Esophagus muscularis mucosa (tissue), 3 donors: ENCODE data around the gene PLIN1.

Experiments
- EP300 ChIP-seq: sonication (generic); formaldehyde crosslinking; IDR thresholded peaks from one replicate; pipeline ENCODE4 v1.6.1; 2017; ENCODE audit warnings: antibody characterized with exemption
- TF ChIP-seq, protein P1 (sequence below), 3 experiments: fragments of 200-600 bp in 2 of 3; fragments of 450-650 bp in 1 of 3; sonication (generic) in 2 of 3; IDR thresholded peaks; one replicate each; pipeline ENCODE4 v1.5.1; 2017 to 2019; ENCODE audit warnings: antibody characterized with exemption in 3 of 3, mild to moderate bottlenecking in 2 of 3, moderate library complexity in 1 of 3

DNA sequence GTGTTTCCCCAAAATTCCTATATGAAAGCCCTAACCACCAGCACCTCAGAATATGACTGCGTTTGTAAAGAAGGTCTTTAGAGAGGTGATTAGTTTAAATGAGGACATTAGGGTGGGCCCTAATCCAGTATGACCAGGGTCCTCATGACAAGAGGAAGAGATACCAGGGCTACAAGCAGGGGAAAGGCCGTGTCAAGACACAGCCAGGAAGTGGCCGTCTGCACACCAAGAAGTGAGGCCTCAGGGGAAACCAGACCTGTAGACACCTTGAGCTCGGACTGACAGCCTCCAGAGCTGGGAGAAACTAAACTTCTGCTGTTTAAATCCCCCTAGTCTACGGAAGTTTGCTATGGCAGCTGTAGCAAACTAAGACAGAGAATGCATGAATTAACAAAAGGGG is 38.1 kb downstream of the PLIN1 start:
- TF ChIP-seq, protein P1, sequence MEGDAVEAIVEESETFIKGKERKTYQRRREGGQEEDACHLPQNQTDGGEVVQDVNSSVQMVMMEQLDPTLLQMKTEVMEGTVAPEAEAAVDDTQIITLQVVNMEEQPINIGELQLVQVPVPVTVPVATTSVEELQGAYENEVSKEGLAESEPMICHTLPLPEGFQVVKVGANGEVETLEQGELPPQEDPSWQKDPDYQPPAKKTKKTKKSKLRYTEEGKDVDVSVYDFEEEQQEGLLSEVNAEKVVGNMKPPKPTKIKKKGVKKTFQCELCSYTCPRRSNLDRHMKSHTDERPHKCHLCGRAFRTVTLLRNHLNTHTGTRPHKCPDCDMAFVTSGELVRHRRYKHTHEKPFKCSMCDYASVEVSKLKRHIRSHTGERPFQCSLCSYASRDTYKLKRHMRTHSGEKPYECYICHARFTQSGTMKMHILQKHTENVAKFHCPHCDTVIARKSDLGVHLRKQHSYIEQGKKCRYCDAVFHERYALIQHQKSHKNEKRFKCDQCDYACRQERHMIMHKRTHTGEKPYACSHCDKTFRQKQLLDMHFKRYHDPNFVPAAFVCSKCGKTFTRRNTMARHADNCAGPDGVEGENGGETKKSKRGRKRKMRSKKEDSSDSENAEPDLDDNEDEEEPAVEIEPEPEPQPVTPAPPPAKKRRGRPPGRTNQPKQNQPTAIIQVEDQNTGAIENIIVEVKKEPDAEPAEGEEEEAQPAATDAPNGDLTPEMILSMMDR (IDR thresholded peaks at IDR 0.05) = no peak
- no peak for TF ChIP-seq EP300
